ENCODE measurements around the gene BLM.

BLM gene

GRCh38 chr15:90681056-90681455 is 36.1 kb upstream of the BLM start:
- ATAC-seq (ENCODE audit: low read depth) (peak; percentile 7; the same call in 1 of the 3 replicates), DNase-seq (ENCODE audit: low spot score) (no peak)
- Histone ChIP-seq H3K4me3 (ENCODE audit: severe bottlenecking) (no peak overlapping the region), H3K27me3 (ENCODE audit: insufficient read depth, poor library complexity, severe bottlenecking) (no peaks in the 10 kb centered on the region), H3K27ac (ENCODE audit: poor library complexity, severe bottlenecking) (peak overlapping the region; percentile 21), H3K4me1 (ENCODE audit: insufficient read depth, poor library complexity, severe bottlenecking) (peaks cover 9% of the 10 kb centered on the region), H3K9me3 (ENCODE audit: severe bottlenecking) (no peaks in the 10 kb centered on the region), H3K36me3 (ENCODE audit: low read depth) (no peaks in the 10 kb centered on the region)
- TF ChIP-seq CTCF (IDR thresholded peaks at IDR 0.05; ENCODE audit: poor library complexity, severe bottlenecking), result no peak

GRCh38 chr15:90681480-90681879 is 35.7 kb upstream of the BLM start:
- TF ChIP-seq CTCF (IDR thresholded peaks at IDR 0.05; ENCODE audit: poor library complexity, severe bottlenecking), result no peak
- no peak for DNase-seq (ENCODE audit: low spot score)
- peaks cover 9% of the 10 kb centered on the region for H3K4me1 ChIP-seq (ENCODE audit: insufficient read depth, poor library complexity, severe bottlenecking)
- no peaks in the 10 kb centered on the region for H3K9me3 ChIP-seq (ENCODE audit: severe bottlenecking)
- H3K4me3 ChIP-seq (ENCODE audit: severe bottlenecking), result no peak overlapping the region
- no peaks in the 10 kb centered on the region for H3K27me3 ChIP-seq (ENCODE audit: insufficient read depth, poor library complexity, severe bottlenecking)
- no peak overlapping the region for H3K27ac ChIP-seq (ENCODE audit: poor library complexity, severe bottlenecking)
- 0 out of 3 replicates have a peak, but pooled peaks have one; percentile 7 for ATAC-seq (ENCODE audit: low read depth)
- no peaks in the 10 kb centered on the region for H3K36me3 ChIP-seq (ENCODE audit: low read depth)

GRCh38 chr15:90683371-90683770 is 33.8 kb upstream of the BLM start:
- ATAC-seq (ENCODE audit: low read depth), result no peak
- H3K36me3 ChIP-seq (ENCODE audit: low read depth), result no peaks in the 10 kb centered on the region
- peaks cover 9% of the 10 kb centered on the region for H3K4me1 ChIP-seq (ENCODE audit: insufficient read depth, poor library complexity, severe bottlenecking)

GRCh38 chr15:90683876-90684275 is 33.3 kb upstream of the BLM start:
- no peaks in the 10 kb centered on the region for H3K27me3 ChIP-seq (ENCODE audit: insufficient read depth, poor library complexity, severe bottlenecking)
- no peaks in the 10 kb centered on the region for H3K9me3 ChIP-seq (ENCODE audit: severe bottlenecking)
- H3K4me3 ChIP-seq (ENCODE audit: severe bottlenecking), result no peak overlapping the region
- peaks cover 9% of the 10 kb centered on the region for H3K4me1 ChIP-seq (ENCODE audit: insufficient read depth, poor library complexity, severe bottlenecking)
- H3K27ac ChIP-seq (ENCODE audit: poor library complexity, severe bottlenecking), result no peak overlapping the region
- DNase-seq (ENCODE audit: low spot score), result no peak
- ATAC-seq (ENCODE audit: low read depth), result no peak
- no peak for TF ChIP-seq CTCF (IDR thresholded peaks at IDR 0.05; ENCODE audit: poor library complexity, severe bottlenecking)
- H3K36me3 ChIP-seq (ENCODE audit: low read depth), result no peaks in the 10 kb centered on the region

More at GRCh38 chr15:90683371-90683770, 33.8 kb upstream of the BLM start:
- no peaks in the 10 kb centered on the region for H3K27me3 ChIP-seq (ENCODE audit: insufficient read depth, poor library complexity, severe bottlenecking)
- no peak for TF ChIP-seq CTCF (IDR thresholded peaks at IDR 0.05; ENCODE audit: poor library complexity, severe bottlenecking)
- H3K4me3 ChIP-seq (ENCODE audit: severe bottlenecking), result no peak overlapping the region
- DNase-seq (ENCODE audit: low spot score), result no peak
- H3K9me3 ChIP-seq (ENCODE audit: severe bottlenecking), result no peaks in the 10 kb centered on the region
- no peak overlapping the region for H3K27ac ChIP-seq (ENCODE audit: poor library complexity, severe bottlenecking)

- Histone ChIP-seq H3K27me3 (ENCODE audit: insufficient read depth, poor library complexity, severe bottlenecking) (no peaks in the 10 kb centered on the region), H3K4me1 (ENCODE audit: insufficient read depth, poor library complexity, severe bottlenecking) (peaks cover 9% of the 10 kb centered on the region), H3K9me3 (ENCODE audit: severe bottlenecking) (no peaks in the 10 kb centered on the region), H3K36me3 (ENCODE audit: low read depth) (no peaks in the 10 kb centered on the region), H3K4me3 (ENCODE audit: severe bottlenecking) (no peak overlapping the region), H3K27ac (ENCODE audit: poor library complexity, severe bottlenecking) (no peak overlapping the region)
- DNase-seq (ENCODE audit: low spot score), result no peak
- TF ChIP-seq CTCF (IDR thresholded peaks at IDR 0.05; ENCODE audit: poor library complexity, severe bottlenecking), result no peak
- no peak for ATAC-seq (ENCODE audit: low read depth)
Measured at GRCh38 chr15:90684281-90684680, 32.9 kb upstream of the BLM start.
